WTC11 (cell line): ENCODE measurements around the gene LRRTM1. TPM values are rescaled to one million over a fixed set of nuclear protein-coding genes. Genes with fewer than 3 reads are reported as not detected.

Experiments used
- ATAC-seq: fragments of 200-7000 bp; cut with Tn5 transposase; 2 replicates; pipeline ENCODE4 v1.10.0; 2021; ENCODE audit warnings: mild to moderate bottlenecking, moderate library complexity
- CTCF ChIA-PET: fragments of 300-600 bp; sonication (Branson Sonifier 250); formaldehyde crosslinking; loops from one replicate; lab custom pipeline; 2021; ENCODE audit warnings: antibody characterized with exemption; lab: Charles Lee
- POLR2A ChIA-PET: fragments of 350-600 bp; sonication (Branson Sonifier 250); formaldehyde crosslinking; loops from one replicate; lab custom pipeline; 2021; ENCODE audit warnings: antibody characterized with exemption; lab: Charles Lee
- DNase-seq: peaks from one replicate; pipeline ENCODE4 v3.0.0; 2021; ENCODE audit warnings: low spot score
- H3K27ac Mint-ChIP-seq: 2 replicates; pipeline ENCODE4 v1.8.0; 2021; ENCODE audit warnings: mixed read lengths
- H3K27me3 Mint-ChIP-seq: 2 replicates; pipeline ENCODE4 v1.8.0; 2021; ENCODE audit warnings: low read depth, mild to moderate bottlenecking, moderate library complexity, mixed read lengths
- H3K36me3 Mint-ChIP-seq: 2 replicates; pipeline ENCODE4 v1.8.0; 2021; ENCODE audit warnings: mixed read lengths
- H3K4me1 Mint-ChIP-seq: 2 replicates; pipeline ENCODE4 v1.8.0; 2022; ENCODE audit warnings: mixed read lengths
- H3K4me3 Mint-ChIP-seq: 2 replicates; pipeline ENCODE4 v1.8.0; 2021; ENCODE audit warnings: mild to moderate bottlenecking, moderate library complexity, mixed read lengths
- H3K9me3 Mint-ChIP-seq: 2 replicates; pipeline ENCODE4 v1.8.0; 2021; ENCODE audit warnings: mixed read lengths
- CTCF ChIP-seq: fragments of 200-600 bp; IDR thresholded peaks from 2 replicates; pipeline ENCODE4 v1.8.0; 2022; ENCODE audit warnings: antibody characterized with exemption
- E2F1 ChIP-seq: sonication (generic); formaldehyde crosslinking; IDR thresholded peaks from 2 replicates; pipeline ENCODE4 v1.8.0; 2022; ENCODE audit warnings: mild to moderate bottlenecking, missing genetic modification reagents
- ELF4 ChIP-seq: sonication (generic); formaldehyde crosslinking; IDR thresholded peaks from 2 replicates; pipeline ENCODE4 v1.8.1; 2022; ENCODE audit warnings: low read depth, mild to moderate bottlenecking, moderate library complexity, missing genetic modification reagents
- GABPB1 ChIP-seq: sonication (generic); formaldehyde crosslinking; IDR thresholded peaks from 2 replicates; pipeline ENCODE4 v1.8.1; 2023; ENCODE audit warnings: mild to moderate bottlenecking, missing genetic modification reagents
- IRF2 ChIP-seq: sonication (generic); formaldehyde crosslinking; IDR thresholded peaks from 2 replicates; pipeline ENCODE4 v1.8.0; 2022; ENCODE audit warnings: low read depth, missing genetic modification reagents, borderline replicate concordance
- NFE2L1 ChIP-seq: sonication (generic); formaldehyde crosslinking; IDR thresholded peaks from 2 replicates; pipeline ENCODE4 v1.8.1; 2023; ENCODE audit warnings: missing genetic modification reagents
- NR2C2 ChIP-seq: sonication (generic); formaldehyde crosslinking; IDR thresholded peaks from 2 replicates; pipeline ENCODE4 v1.8.0; 2022; ENCODE audit warnings: mild to moderate bottlenecking, missing genetic modification reagents
- PRDM15 ChIP-seq: sonication (generic); formaldehyde crosslinking; IDR thresholded peaks from 2 replicates; pipeline ENCODE4 v1.8.0; 2022; ENCODE audit warnings: missing genetic modification reagents
- RORB ChIP-seq: fragments of 250-450 bp; sonication (Bioruptor Pico); IDR thresholded peaks from 2 replicates; pipeline ENCODE4 v1.9.0; 2021; ENCODE audit warnings: mild to moderate bottlenecking
- total RNA-seq: library from RNA; stranded (reverse); gene quantifications from 3 replicates; pipeline ENCODE4 v1.2.3, GENCODE V29; 2021
- TF ChIP-seq, protein P1 (sequence below): sonication (generic); formaldehyde crosslinking; conservative IDR thresholded peaks from 2 replicates; pipeline ENCODE4 v1.8.1; 2022; ENCODE audit warnings: mild to moderate bottlenecking, missing genetic modification reagents
- TF ChIP-seq, protein P2 (sequence below): sonication (generic); formaldehyde crosslinking; IDR thresholded peaks from 2 replicates; pipeline ENCODE4 v1.8.1; 2023; ENCODE audit warnings: mild to moderate bottlenecking, missing genetic modification reagents, moderate library complexity
- TF ChIP-seq, protein P3 (sequence below): sonication (generic); formaldehyde crosslinking; IDR thresholded peaks from 2 replicates; pipeline ENCODE4 v1.8.0; 2022; ENCODE audit warnings: mild to moderate bottlenecking, missing genetic modification reagents

The LRRTM1 gene
- total RNA-seq, 1 experiment from 2014 or later, result 1.2 TPM

DNA sequence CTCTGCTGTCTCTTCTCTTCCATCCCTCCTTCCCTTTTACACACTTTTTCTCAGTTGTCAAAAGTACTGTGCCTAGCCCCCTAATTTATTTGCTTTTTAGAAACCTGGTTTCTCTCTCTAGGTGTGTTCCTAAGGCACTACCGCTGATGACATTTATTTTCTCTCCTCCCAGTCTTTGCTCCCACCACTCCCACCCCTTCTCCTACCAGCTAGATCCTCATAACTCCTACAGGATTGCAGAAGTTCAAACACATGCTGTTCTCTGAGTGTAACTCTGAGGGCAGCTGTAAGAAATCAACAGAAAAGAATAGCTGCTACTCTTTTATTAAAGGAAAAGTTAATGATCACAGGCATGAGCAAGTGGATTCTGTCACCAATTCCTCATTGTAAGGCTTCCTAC is 22.3 kb upstream of the LRRTM1 start:
- POLR2A ChIA-PET, result no interaction called here
- CTCF ChIA-PET, result interaction anchor here (1.3 to 2.1 kb wide), 4 partner anchors 27 to 186 kb away, joined by 3 to 8 read pairs (median 4); no protein-coding TSS in a partner anchor
- DNase-seq (no peak), ATAC-seq (no peak)
- H3K27me3 Mint-ChIP-seq, result peaks cover 12% of the 10 kb centered on the region
- H3K9me3 Mint-ChIP-seq, result no peaks in the 10 kb centered on the region
- H3K27ac Mint-ChIP-seq, result no peak overlapping the region
- peaks cover 25% of the 10 kb centered on the region for H3K4me1 Mint-ChIP-seq
- no peak overlapping the region for H3K4me3 Mint-ChIP-seq
- TF ChIP-seq, protein P1, sequence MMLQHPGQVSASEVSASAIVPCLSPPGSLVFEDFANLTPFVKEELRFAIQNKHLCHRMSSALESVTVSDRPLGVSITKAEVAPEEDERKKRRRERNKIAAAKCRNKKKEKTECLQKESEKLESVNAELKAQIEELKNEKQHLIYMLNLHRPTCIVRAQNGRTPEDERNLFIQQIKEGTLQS (CRISPR knock-in tag), result no peak
- no peak for TF ChIP-seq PRDM15 (CRISPR knock-in tag)
- TF ChIP-seq NR2C2 (CRISPR knock-in tag), result no peak
- TF ChIP-seq, protein P2, sequence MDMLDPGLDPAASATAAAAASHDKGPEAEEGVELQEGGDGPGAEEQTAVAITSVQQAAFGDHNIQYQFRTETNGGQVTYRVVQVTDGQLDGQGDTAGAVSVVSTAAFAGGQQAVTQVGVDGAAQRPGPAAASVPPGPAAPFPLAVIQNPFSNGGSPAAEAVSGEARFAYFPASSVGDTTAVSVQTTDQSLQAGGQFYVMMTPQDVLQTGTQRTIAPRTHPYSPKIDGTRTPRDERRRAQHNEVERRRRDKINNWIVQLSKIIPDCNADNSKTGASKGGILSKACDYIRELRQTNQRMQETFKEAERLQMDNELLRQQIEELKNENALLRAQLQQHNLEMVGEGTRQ (CRISPR knock-in tag), result no peak
- TF ChIP-seq, protein P3, sequence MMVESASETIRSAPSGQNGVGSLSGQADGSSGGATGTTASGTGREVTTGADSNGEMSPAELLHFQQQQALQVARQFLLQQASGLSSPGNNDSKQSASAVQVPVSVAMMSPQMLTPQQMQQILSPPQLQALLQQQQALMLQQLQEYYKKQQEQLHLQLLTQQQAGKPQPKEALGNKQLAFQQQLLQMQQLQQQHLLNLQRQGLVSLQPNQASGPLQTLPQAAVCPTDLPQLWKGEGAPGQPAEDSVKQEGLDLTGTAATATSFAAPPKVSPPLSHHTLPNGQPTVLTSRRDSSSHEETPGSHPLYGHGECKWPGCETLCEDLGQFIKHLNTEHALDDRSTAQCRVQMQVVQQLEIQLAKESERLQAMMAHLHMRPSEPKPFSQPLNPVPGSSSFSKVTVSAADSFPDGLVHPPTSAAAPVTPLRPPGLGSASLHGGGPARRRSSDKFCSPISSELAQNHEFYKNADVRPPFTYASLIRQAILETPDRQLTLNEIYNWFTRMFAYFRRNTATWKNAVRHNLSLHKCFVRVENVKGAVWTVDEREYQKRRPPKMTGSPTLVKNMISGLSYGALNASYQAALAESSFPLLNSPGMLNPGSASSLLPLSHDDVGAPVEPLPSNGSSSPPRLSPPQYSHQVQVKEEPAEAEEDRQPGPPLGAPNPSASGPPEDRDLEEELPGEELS, result no peak
- H3K36me3 Mint-ChIP-seq, result no peaks in the 10 kb centered on the region

- H3K4me1 Mint-ChIP-seq, result peaks cover 25% of the 10 kb centered on the region
- peak; percentile 17; the same call in 1 of the 2 replicates for ATAC-seq
- ChIA-PET POLR2A (no interaction called here), CTCF (interaction anchor here (0.6 to 3.8 kb wide), 13 partner anchors 12 to 527 kb away, joined by 3 to 31 read pairs (median 3); no protein-coding TSS in a partner anchor)
- no peaks in the 10 kb centered on the region for H3K9me3 Mint-ChIP-seq
- H3K27ac Mint-ChIP-seq, result no peak overlapping the region
- H3K4me3 Mint-ChIP-seq, result no peak overlapping the region
- TF ChIP-seq CTCF, result 0 out of 2 replicates have a peak, but pooled peaks have one; percentile 24
- no peak for TF ChIP-seq ELF4
- H3K36me3 Mint-ChIP-seq, result no peaks in the 10 kb centered on the region
- H3K27me3 Mint-ChIP-seq, result peaks cover 14% of the 10 kb centered on the region
- no peak for DNase-seq
Measured at GRCh38 chr2:80326214-80326613, 21.7 kb upstream of the LRRTM1 start.

GRCh38 chr2:80324525-80324924 is 20.0 kb upstream of the LRRTM1 start:
- Mint-ChIP-seq H3K4me3 (no peak overlapping the region), H3K36me3 (no peaks in the 10 kb centered on the region), H3K27ac (no peak overlapping the region), H3K9me3 (no peaks in the 10 kb centered on the region), H3K27me3 (peaks cover 16% of the 10 kb centered on the region), H3K4me1 (peaks cover 13% of the 10 kb centered on the region)
- TF ChIP-seq E2F1 (CRISPR knock-in tag) (no peak), IRF2 (CRISPR knock-in tag) (no peak), GABPB1 (CRISPR knock-in tag) (no peak), RORB (CRISPR knock-in tag) (no peak), NFE2L1 (CRISPR knock-in tag) (no peak)
- TF ChIP-seq, protein P2 (CRISPR knock-in tag), result no peak
- POLR2A ChIA-PET, result no interaction called here
- CTCF ChIA-PET, result interaction anchor here (0.6 to 3.8 kb wide), 6 partner anchors 22 to 353 kb away, joined by 3 to 31 read pairs (median 3); no protein-coding TSS in a partner anchor
- DNase-seq, result no peak
- ATAC-seq, result no peak
